Right hindlimb (tissue), 1 donor: ENCODE results near the gene RBM48.

Experiments
- DNase-seq: peaks from one replicate; pipeline ENCODE4 v3.0.0-alpha.2; 2018

Gene RBM48

GRCh38 chr7:92546856-92547497 is 18.4 kb downstream of the RBM48 start:
- DNase-seq, result no peak

- DNase-seq, result no peak
These were observed 19.0 kb downstream of the RBM48 start for GRCh38 chr7:92547579-92547978.

GRCh38 chr7:92550194-92550593 is 21.6 kb downstream of the RBM48 start:
- DNase-seq, result no peak

- no peak for DNase-seq
These were observed 28.7 kb downstream of the RBM48 start for GRCh38 chr7:92557249-92557648.

GRCh38 chr7:92557808-92558362 is 29.3 kb downstream of the RBM48 start:
- DNase-seq, result no peak

DNA sequence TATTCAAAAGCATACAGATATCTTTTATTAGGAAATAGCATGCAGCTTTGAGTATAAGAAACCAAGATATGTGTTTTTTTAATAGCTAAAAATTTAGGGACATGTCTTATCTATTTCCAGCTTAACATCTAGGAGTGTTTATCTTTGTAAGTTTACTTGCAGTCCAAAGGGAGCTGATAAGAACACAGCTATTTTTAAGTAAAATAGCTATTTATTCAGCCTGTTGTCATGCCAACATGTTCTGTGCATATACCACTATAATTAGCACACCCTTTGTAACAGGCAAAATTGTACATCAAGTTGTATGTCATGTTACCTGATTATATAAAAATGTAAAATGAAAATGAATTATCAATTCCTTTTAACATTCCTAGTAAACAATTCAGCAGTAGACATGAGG is 32.0 kb downstream of the RBM48 start:
- DNase-seq, result no peak

DNA sequence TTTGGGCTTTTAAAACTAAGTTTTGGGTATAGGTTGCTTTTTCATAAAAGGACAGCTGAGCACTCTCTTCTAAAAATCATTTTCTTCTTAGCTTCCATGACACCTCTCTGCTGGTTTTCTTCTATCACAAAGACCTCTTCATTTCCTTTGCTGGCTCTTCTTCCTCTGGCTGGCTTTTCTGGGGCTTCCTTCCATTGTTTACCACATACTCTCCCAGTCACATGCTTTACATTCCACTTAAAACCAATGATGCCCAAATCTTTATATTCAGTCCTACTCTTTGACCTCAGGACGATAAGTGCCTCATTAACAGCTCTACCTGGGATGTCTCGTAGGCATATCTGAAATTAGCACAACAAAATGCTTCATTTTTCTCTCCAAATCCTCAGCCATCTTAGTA is 34.8 kb downstream of the RBM48 start:
- DNase-seq, result no peak

- DNase-seq, result no peak
These were observed 38.9 kb downstream of the RBM48 start for GRCh38 chr7:92567460-92567859.

- DNase-seq, result no peak
These were observed 40.5 kb downstream of the RBM48 start for GRCh38 chr7:92569137-92569536.

GRCh38 chr7:92576296-92576695 is 47.7 kb downstream of the RBM48 start:
- no peak for DNase-seq

DNA sequence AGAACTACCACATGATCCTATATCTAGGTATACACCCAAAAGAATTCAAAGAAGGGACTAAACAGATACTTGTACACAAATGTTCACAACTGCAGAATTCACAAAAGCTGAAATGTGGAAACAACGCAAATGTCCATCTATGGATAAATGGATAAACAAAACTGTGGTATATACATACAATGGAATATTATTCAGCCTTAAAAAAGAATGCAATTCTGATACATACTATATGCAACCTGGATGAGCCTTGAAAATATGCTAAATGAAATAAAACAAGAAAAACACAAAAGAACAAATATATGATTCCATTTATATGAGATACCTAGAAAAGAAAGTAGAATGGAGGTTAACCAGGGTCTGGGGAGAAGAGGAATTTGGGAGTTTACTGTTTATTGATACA is 54.4 kb downstream of the RBM48 start:
- DNase-seq, result no peak

GRCh38 chr7:92584953-92585352 is 56.4 kb downstream of the RBM48 start:
- DNase-seq, result no peak

DNA sequence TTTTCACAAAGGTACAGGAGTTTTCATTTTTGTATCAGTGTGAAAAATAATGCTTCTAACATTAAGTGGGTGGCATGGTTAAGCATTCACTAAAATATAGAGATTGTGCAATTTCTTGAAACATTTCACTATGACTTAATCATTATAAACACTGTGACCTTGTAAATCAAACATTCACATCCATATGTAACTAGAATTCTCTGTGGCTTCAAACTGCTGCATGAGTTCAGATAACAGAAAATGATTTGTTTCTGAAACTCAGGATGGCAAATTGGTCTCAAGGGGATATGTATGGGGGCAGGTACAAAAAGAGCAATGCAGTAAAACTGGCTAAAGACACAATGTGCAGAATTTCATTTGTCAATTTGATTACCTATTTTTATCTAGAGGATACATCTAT is 57.8 kb downstream of the RBM48 start:
- DNase-seq, result no peak

DNA sequence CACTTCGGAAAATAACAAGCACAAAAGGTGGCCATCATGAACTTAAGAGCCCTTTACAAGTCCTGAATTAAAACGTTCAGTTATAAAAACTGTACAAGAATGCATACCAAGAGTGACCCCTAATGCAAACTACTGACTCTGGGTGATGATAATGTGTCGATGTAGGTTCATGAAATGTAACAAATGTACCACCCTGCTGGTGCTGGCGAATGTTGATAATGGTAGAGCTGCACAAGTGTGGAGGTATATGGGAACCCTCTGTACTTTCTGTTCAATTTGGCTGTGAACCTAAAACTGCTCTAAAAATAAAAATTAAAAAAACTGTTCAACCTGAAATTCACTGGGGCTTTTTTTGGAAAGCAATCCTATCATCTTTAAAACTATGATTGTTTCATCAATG is 58.2 kb downstream of the RBM48 start:
- DNase-seq, result no peak
